GM18951 (cell line): ENCODE results near the gene TBPL1.

Experiments used
- POLR2A ChIP-seq: IDR thresholded peaks from 4 replicates; pipeline ENCODE4 v1.6.1; 2011; ENCODE audit warnings: mild to moderate bottlenecking; ENCODE audit not compliant: insufficient read length, insufficient read depth; ENCODE audit errors: extremely low read depth
- in situ Hi-C: fragments of 300-500 bp; cut with MboI; formaldehyde crosslinking; loops from one replicate; pipeline ENCODE4 v1.12.0; 2022; ENCODE audit warnings: low sequenced_read_pairs, mixed read lengths, inconsistent platforms; ENCODE audit not compliant: unreplicated experiment

TBPL1 gene

GRCh38 chr6:133939778-133940667, 13.0 kb upstream of the TBPL1 start:
- in situ Hi-C loops = no loop called here

GRCh38 chr6:133945158-133945557, 7.9 kb upstream of the TBPL1 start:
- in situ Hi-C loops = no loop called here

More at GRCh38 chr6:133939778-133940667, 13.0 kb upstream of the TBPL1 start:
- no peak for TF ChIP-seq POLR2A

GRCh38 chr6:133947302-133947900, 5.6 kb upstream of the TBPL1 start:
- no peak for TF ChIP-seq POLR2A
- in situ Hi-C loops = no loop called here

More at GRCh38 chr6:133945158-133945557, 7.9 kb upstream of the TBPL1 start:
- TF ChIP-seq POLR2A = no peak

GRCh38 chr6:133948472-133948871, 4.6 kb upstream of the TBPL1 start:
- no peak for TF ChIP-seq POLR2A
- in situ Hi-C loops = no loop called here

- no peak for TF ChIP-seq POLR2A
- in situ Hi-C loops = no loop called here
These were observed 1.8 kb upstream of the TBPL1 start for GRCh38 chr6:133951227-133951626.

- TF ChIP-seq POLR2A = peak; percentile 69
- in situ Hi-C loops = no loop called here
These were observed 876 bp upstream of the TBPL1 start for GRCh38 chr6:133951881-133952814.

GRCh38 chr6:133953634-133954415, 801 bp downstream of the TBPL1 start:
- TF ChIP-seq POLR2A = no peak
- in situ Hi-C loops = no loop called here

- TF ChIP-seq POLR2A = no peak
- in situ Hi-C loops = no loop called here
These were observed 1.9 kb downstream of the TBPL1 start for GRCh38 chr6:133954657-133955576.

- no peak for TF ChIP-seq POLR2A
- in situ Hi-C loops = no loop called here
These were observed 2.8 kb downstream of the TBPL1 start for GRCh38 chr6:133955582-133956415.

GRCh38 chr6:133956416-133957049, 3.5 kb downstream of the TBPL1 start:
- in situ Hi-C loops = no loop called here
- TF ChIP-seq POLR2A = no peak
